CD4-positive, alpha-beta T cell treated with Interleukin-6 for 4 hours (primary cell): ENCODE results near the gene MTIF3.
A peak's percentile ranks its signal among the peaks of the same experiment; 100 is the strongest.

Source experiments
- DNase-seq: peaks from one replicate; pipeline ENCODE4 v3.0.0-alpha.2; 2020; ENCODE audit warnings: mixed read lengths

Gene MTIF3

GRCh38 chr13:27450921-27451471 lies 632 bp upstream of the MTIF3 start:
- no peak for DNase-seq

- no peak for DNase-seq
These were observed 1.2 kb downstream of the MTIF3 start for GRCh38 chr13:27449081-27449603.

- DNase-seq: no peak
These were observed 2.1 kb downstream of the MTIF3 start for GRCh38 chr13:27448308-27448707.

- peak; percentile 58 for DNase-seq
These were observed 3.3 kb downstream of the MTIF3 start for GRCh38 chr13:27446986-27447583.

- DNase-seq: no peak
These were observed 7.6 kb downstream of the MTIF3 start for GRCh38 chr13:27442797-27443196.

- peak; percentile 64 for DNase-seq
These were observed 8.2 kb downstream of the MTIF3 start for GRCh38 chr13:27442071-27442647.

GRCh38 chr13:27440408-27440807 lies 10.0 kb downstream of the MTIF3 start:
- DNase-seq: no peak

GRCh38 chr13:27437126-27437525 lies 13.2 kb downstream of the MTIF3 start:
- DNase-seq: no peak

GRCh38 chr13:27432611-27433210 lies 17.7 kb downstream of the MTIF3 start:
- DNase-seq: peak; percentile 35

- no peak for DNase-seq
These were observed 18.2 kb downstream of the MTIF3 start for GRCh38 chr13:27432180-27432579.

GRCh38 chr13:27428160-27428559 lies 22.2 kb downstream of the MTIF3 start:
- DNase-seq: no peak

GRCh38 chr13:27427641-27428040 lies 22.7 kb downstream of the MTIF3 start:
- DNase-seq: peak; percentile 19

GRCh38 chr13:27425918-27426630 lies 24.3 kb downstream of the MTIF3 start:
- peak; percentile 83 for DNase-seq

GRCh38 chr13:27425158-27425917 lies 25.0 kb downstream of the MTIF3 start:
- DNase-seq: peak; percentile 34

- DNase-seq: peak; percentile 88
These were observed 25.9 kb downstream of the MTIF3 start, which contains the start of gene GTF3A for GRCh38 chr13:27424246-27425157. GTF3A (plus strand) TSS chr13:27424619.

GRCh38 chr13:27423333-27423732 lies 27.0 kb downstream of the MTIF3 start:
- no peak for DNase-seq

- no peak for DNase-seq
These were observed 29.1 kb downstream of the MTIF3 start for GRCh38 chr13:27421101-27421871.

- no peak for DNase-seq
These were observed 31.0 kb downstream of the MTIF3 start for GRCh38 chr13:27419328-27419727.

- DNase-seq: no peak
These were observed 35.2 kb downstream of the MTIF3 start for GRCh38 chr13:27415116-27415515.

- DNase-seq: no peak
These were observed 39.0 kb downstream of the MTIF3 start for GRCh38 chr13:27411341-27411740.

GRCh38 chr13:27409013-27409412 lies 41.4 kb downstream of the MTIF3 start:
- DNase-seq: no peak
